B cell (primary cell): ENCODE results near the gene CPM. TPM values are rescaled to one million over a fixed set of nuclear protein-coding genes. Genes with fewer than 3 reads are reported as not detected.

Experiments used
- ATAC-seq: fragments of 200-7000 bp; cut with Tn5 transposase; one replicate; pipeline ENCODE4 v1.10.0; 2021; ENCODE audit warnings: low read depth, mild to moderate bottlenecking, moderate number of reproducible peaks, moderate library complexity
- CTCF ChIA-PET: fragments of 350-600 bp; sonication (Branson Sonifier 250); formaldehyde crosslinking; loops from one replicate; lab custom pipeline; 2021; ENCODE audit warnings: antibody characterized with exemption, inconsistent platforms; lab: Charles Lee
- POLR2A ChIA-PET: fragments of 350-600 bp; sonication (Branson Sonifier 250); formaldehyde crosslinking; loops from one replicate; lab custom pipeline; 2021; ENCODE audit warnings: antibody characterized with exemption; lab: Charles Lee
- DNase-seq: peaks from one replicate; pipeline ENCODE4 v3.0.0; 2013
- H2AFZ ChIP-seq: 2 replicates; pipeline ENCODE4 v1.6.1; 2012; ENCODE audit warnings: mild to moderate bottlenecking, low read depth, low read length; ENCODE audit not compliant: insufficient read depth, poor library complexity, severe bottlenecking
- H3K27ac ChIP-seq, 2 donors: 1 replicate in 1 of 2; 2 replicates in 1 of 2; pipeline ENCODE4 v1.5.1; 2012 to 2013; ENCODE audit warnings: low read length in 2 of 2, mild to moderate bottlenecking in 2 of 2, moderate library complexity in 1 of 2
- H3K27me3 ChIP-seq, 4 experiments: fragments of 200-600 bp in 1 of 4; sonication (generic) in 1 of 4; replicated peaks in 1 of 4; 1 replicate in 2 of 4; 2 replicates in 2 of 4; pipeline versions ENCODE4 v1.6.1 to v1.7.0; 2013 to 2016; ENCODE audit warnings: low read length in 3 of 4, mild to moderate bottlenecking in 2 of 4, mixed read lengths in 1 of 4, moderate library complexity in 1 of 4; ENCODE audit not compliant: insufficient read depth in 4 of 4, control insufficient read depth in 3 of 4; ENCODE audit errors: control extremely low read depth in 1 of 4
- H3K36me3 ChIP-seq, 2 experiments: replicated peaks in 1 of 2; 1 replicate in 1 of 2; 2 replicates in 1 of 2; pipeline versions ENCODE4 v1.6.1 to v1.7.1; 2013; ENCODE audit warnings: low read length in 1 of 2; ENCODE audit not compliant: insufficient read depth in 2 of 2, control insufficient read depth in 1 of 2; ENCODE audit errors: control extremely low read depth in 1 of 2, extremely low read depth in 1 of 2
- H3K4me1 ChIP-seq, 2 donors: fragments of 200-600 bp in 1 of 2; sonication (generic) in 1 of 2; 1 replicate in 1 of 2; 2 replicates in 1 of 2; pipeline versions ENCODE4 v1.5.1 to v1.6.1; 2013 to 2017; ENCODE audit warnings: low read length in 2 of 2; ENCODE audit not compliant: control insufficient read depth in 2 of 2, insufficient read depth in 2 of 2
- H3K4me2 ChIP-seq: replicated peaks from 2 replicates; pipeline ENCODE3; 2012; ENCODE audit warnings: mild to moderate bottlenecking, low read depth, low read length; ENCODE audit not compliant: poor library complexity, severe bottlenecking
- H3K4me3 ChIP-seq, 5 experiments: fragments of 200-600 bp in 1 of 5; sonication (generic) in 1 of 5; 1 replicate in 3 of 5; 2 replicates in 2 of 5; pipeline versions ENCODE4 v1.5.1 to v1.7.0; 2011 to 2016; ENCODE audit warnings: low read length in 4 of 5, mild to moderate bottlenecking in 4 of 5, low read depth in 2 of 5, control low read depth in 1 of 5, moderate library complexity in 1 of 5; ENCODE audit not compliant: insufficient read depth in 1 of 5; ENCODE audit errors: control extremely low read depth in 1 of 5, extremely low read depth in 1 of 5
- H3K79me2 ChIP-seq: fragments of 200-600 bp; sonication (generic); one replicate; pipeline ENCODE4 v1.6.0; 2016; ENCODE audit warnings: low read length; ENCODE audit not compliant: control insufficient read depth, insufficient read depth
- H3K9ac ChIP-seq: fragments of 200-600 bp; sonication (generic); 2 replicates; pipeline ENCODE4 v1.6.1; 2017; ENCODE audit warnings: mild to moderate bottlenecking, low read length, moderate library complexity
- H3K9me3 ChIP-seq, 3 donors: one replicate each; pipeline versions ENCODE4 v1.6.1 to v1.7.1; 2013; ENCODE audit warnings: low read length in 2 of 3; ENCODE audit not compliant: control insufficient read depth in 2 of 3, insufficient read depth in 1 of 3; ENCODE audit errors: control extremely low read depth in 1 of 3
- H4K20me1 ChIP-seq: 2 replicates; pipeline ENCODE4 v1.6.0; 2012; ENCODE audit warnings: mild to moderate bottlenecking, low read length; ENCODE audit not compliant: insufficient read depth, control insufficient read depth, poor library complexity, severe bottlenecking
- H3K27ac Mint-ChIP-seq: one replicate; pipeline ENCODE4 v1.8.0; 2021; ENCODE audit warnings: mixed read lengths
- H3K27me3 Mint-ChIP-seq: one replicate; pipeline ENCODE4 v1.8.0; 2021; ENCODE audit warnings: mixed read lengths
- H3K4me1 Mint-ChIP-seq: one replicate; pipeline ENCODE4 v1.8.0; 2021; ENCODE audit warnings: mixed read lengths
- H3K4me3 Mint-ChIP-seq: one replicate; pipeline ENCODE4 v1.8.0; 2021; ENCODE audit warnings: mixed read lengths
- H3K9me3 Mint-ChIP-seq: one replicate; pipeline ENCODE4 v1.8.0; 2022; ENCODE audit warnings: mixed read lengths; ENCODE audit not compliant: insufficient read depth
- EZH2 ChIP-seq: IDR thresholded peaks from 2 replicates; pipeline ENCODE4 v1.6.1; 2012; ENCODE audit warnings: borderline replicate concordance, low read depth, mild to moderate bottlenecking, moderate library complexity, low read length; ENCODE audit not compliant: insufficient read depth, poor library complexity, severe bottlenecking
- WGBS: methylation state at CpG from one replicate; pipeline ENCODE4 v1.1.5; 2013; ENCODE audit warnings: missing lambda C conversion rate; ENCODE audit not compliant: insufficient coverage; 5-methylcytosine and 5-hydroxymethylcytosine counted together
- intact Hi-C: fragments of 100-400 bp; cut with micrococcal nuclease; formaldehyde crosslinking; loops from one replicate; pipeline ENCODE4 v1.10.0; 2022
- polyA plus RNA-seq: library from polyadenylated mRNA; depleted of rRNA; stranded (reverse); fragments of >200 nt; gene quantifications from 2 replicates; pipeline ENCODE4 v1.2.3, GENCODE V29; 2012
- total RNA-seq, 2 donors: library from RNA; stranded (reverse); fragments of 120-200 nt in 1 of 2; gene quantifications; 1 replicate in 1 of 2; 2 replicates in 1 of 2; pipeline versions ENCODE4 v1.2.3 to v1.2.4, GENCODE V29; 2013 to 2022
- TF ChIP-seq, protein P1 (sequence below): fragments of 200-600 bp; IDR thresholded peaks from one replicate; pipeline ENCODE4 v1.8.0; 2022; ENCODE audit warnings: antibody characterized with exemption, mild to moderate bottlenecking

The CPM gene
- total and polyA plus RNA-seq, 2 donors (not counting 1 experiment from before 2014, with no cell fraction given): 1.2 to 5.0 TPM

DNA sequence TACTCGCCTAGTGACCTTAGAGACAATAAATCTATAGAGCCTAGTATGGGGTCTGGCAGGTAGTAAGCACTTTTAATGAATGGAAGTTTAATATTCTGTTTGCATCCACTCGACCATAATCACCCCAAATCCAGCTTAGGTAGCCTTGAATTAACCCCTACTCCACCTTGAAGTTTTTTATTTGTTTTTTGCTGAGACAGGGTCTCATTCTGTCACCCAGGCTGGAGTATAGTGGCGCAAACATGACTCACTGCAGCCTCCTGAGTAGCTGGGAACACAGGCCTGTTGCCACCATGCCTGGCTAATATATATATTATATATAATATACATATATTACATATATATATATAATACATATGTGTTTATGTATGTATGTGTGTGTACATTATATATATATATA, 86.2 kb downstream of the CPM start:
- Mint-ChIP-seq H3K4me1 (no peaks in the 10 kb centered on the region), H3K27ac (no peak overlapping the region), H3K9me3 (no peaks in the 10 kb centered on the region), H3K4me3 (no peak overlapping the region), H3K27me3 (no peaks in the 10 kb centered on the region)
- Histone ChIP-seq H3K9me3 (no peaks in the 10 kb centered on the region), H3K4me3 (no peak overlapping the region), H3K4me1 (no peaks in the 10 kb centered on the region), H2AFZ (no peak overlapping the region), H3K36me3 (peaks cover 3 to 10% of the 10 kb centered on the region in 2 experiments), H3K9ac (no peak overlapping the region), H3K4me2 (no peak overlapping the region), H3K27me3 (no peaks in the 10 kb centered on the region), H3K27ac (no peak overlapping the region), H4K20me1 (no peaks in the 10 kb centered on the region), H3K79me2 (no peaks in the 10 kb centered on the region)
- ATAC-seq (no peak), DNase-seq (no peak)
- ChIA-PET POLR2A (no interaction called here), CTCF (no interaction called here)
- WGBS: no CpG with 5 or more reads among the region's 3 CpGs
- TF ChIP-seq, protein P1, sequence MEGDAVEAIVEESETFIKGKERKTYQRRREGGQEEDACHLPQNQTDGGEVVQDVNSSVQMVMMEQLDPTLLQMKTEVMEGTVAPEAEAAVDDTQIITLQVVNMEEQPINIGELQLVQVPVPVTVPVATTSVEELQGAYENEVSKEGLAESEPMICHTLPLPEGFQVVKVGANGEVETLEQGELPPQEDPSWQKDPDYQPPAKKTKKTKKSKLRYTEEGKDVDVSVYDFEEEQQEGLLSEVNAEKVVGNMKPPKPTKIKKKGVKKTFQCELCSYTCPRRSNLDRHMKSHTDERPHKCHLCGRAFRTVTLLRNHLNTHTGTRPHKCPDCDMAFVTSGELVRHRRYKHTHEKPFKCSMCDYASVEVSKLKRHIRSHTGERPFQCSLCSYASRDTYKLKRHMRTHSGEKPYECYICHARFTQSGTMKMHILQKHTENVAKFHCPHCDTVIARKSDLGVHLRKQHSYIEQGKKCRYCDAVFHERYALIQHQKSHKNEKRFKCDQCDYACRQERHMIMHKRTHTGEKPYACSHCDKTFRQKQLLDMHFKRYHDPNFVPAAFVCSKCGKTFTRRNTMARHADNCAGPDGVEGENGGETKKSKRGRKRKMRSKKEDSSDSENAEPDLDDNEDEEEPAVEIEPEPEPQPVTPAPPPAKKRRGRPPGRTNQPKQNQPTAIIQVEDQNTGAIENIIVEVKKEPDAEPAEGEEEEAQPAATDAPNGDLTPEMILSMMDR: no peak
- no peak for TF ChIP-seq EZH2
- intact Hi-C loops: no loop called here

DNA sequence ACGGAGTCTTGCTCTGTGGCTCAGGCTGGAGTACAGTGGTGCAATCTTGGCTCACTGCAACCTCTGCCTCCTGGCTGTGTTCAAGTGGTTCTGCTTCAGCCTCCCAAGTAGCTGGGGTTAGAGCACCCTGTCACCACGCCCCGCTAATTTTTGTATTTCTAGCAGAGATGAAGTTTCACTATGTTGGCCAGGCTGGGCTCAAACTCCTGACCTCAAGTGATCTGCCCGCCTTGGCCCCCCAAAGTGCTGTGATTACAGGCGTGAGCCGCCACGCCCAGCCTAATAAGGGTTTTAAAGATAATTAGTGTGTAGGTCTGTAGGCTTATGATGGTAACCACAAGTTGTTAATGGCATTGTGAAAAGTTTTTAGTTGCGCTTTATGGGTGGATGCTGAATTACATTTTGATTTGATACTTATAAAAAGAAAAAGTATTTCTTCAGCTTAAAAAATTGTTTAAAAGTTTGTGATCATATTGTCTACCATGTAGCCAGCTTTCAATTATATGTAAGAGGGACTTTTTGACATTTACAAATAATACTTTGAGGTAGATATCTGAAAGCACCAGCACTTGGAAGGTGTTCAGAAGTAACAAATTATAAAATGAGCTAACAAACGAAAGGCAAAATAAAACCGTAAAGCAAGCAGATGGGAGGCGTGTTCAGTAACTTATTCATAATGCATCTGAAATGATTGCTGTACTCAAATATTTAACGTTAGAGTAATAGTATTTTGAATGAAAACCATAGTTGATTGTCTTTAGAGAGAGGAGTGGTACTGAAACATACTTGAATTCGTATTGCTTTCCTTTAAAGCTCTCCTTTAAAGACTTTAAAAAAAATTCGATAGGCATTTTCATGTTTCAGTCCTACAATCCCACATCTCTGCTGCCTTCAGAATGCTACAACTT, 87.9 kb downstream of the CPM start:
- H3K4me3 ChIP-seq: no peak overlapping the region
- Mint-ChIP-seq H3K27ac (no peak overlapping the region), H3K27me3 (no peaks in the 10 kb centered on the region), H3K4me3 (no peak overlapping the region), H3K4me1 (no peaks in the 10 kb centered on the region), H3K9me3 (no peaks in the 10 kb centered on the region)
- ChIA-PET POLR2A (no interaction called here), CTCF (interaction anchor here (4.7 kb wide), 1 partner anchor 14 kb away, joined by 32 read pairs; no protein-coding TSS in a partner anchor)
- peaks cover 3 to 20% of the 10 kb centered on the region in 2 experiments for H3K36me3 ChIP-seq
- no peak for DNase-seq
- no peak for ATAC-seq
- H4K20me1 ChIP-seq: no peaks in the 10 kb centered on the region
- H3K4me2 ChIP-seq: no peak overlapping the region
- no peaks in the 10 kb centered on the region for H3K9me3 ChIP-seq
- no peak overlapping the region for H3K27ac ChIP-seq
- WGBS: 95% methylated on average over 12 of the region's 14 CpGs
- H3K27me3 ChIP-seq: no peaks in the 10 kb centered on the region
- no peak overlapping the region for H3K9ac ChIP-seq
- TF ChIP-seq EZH2: no peak
- TF ChIP-seq, protein P1: no peak
- no peaks in the 10 kb centered on the region for H3K79me2 ChIP-seq
- no peak overlapping the region for H2AFZ ChIP-seq
- H3K4me1 ChIP-seq: no peaks in the 10 kb centered on the region
- intact Hi-C loops: no loop called here
